Parathyroid adenoma (tissue), 2 donors: ENCODE data around the gene ZNF862.

Source experiments
- H2AFZ ChIP-seq: fragments of 300-600 bp; sonication (generic); one replicate; pipeline ENCODE4 v1.7.0; 2017; ENCODE audit warnings: antibody characterized with exemption, mild to moderate bottlenecking
- H3K27ac ChIP-seq: fragments of 300-600 bp; sonication (generic); one replicate; pipeline ENCODE4 v1.7.0; 2017
- H3K27me3 ChIP-seq: fragments of 300-600 bp; sonication (generic); one replicate; pipeline ENCODE4 v1.7.0; 2017; ENCODE audit warnings: low read length; ENCODE audit not compliant: control insufficient read depth, insufficient read depth
- H3K36me3 ChIP-seq: fragments of 300-600 bp; sonication (generic); one replicate; pipeline ENCODE4 v1.7.0; 2017; ENCODE audit warnings: low read length; ENCODE audit not compliant: control insufficient read depth, insufficient read depth
- H3K4me1 ChIP-seq: fragments of 300-600 bp; sonication (generic); one replicate; pipeline ENCODE4 v1.7.0; 2017; ENCODE audit warnings: control low read depth
- H3K4me2 ChIP-seq: fragments of 300-600 bp; sonication (generic); one replicate; pipeline ENCODE4 v1.7.0; 2017; ENCODE audit warnings: low read length
- H3K4me3 ChIP-seq: fragments of 300-600 bp; sonication (generic); one replicate; pipeline ENCODE4 v1.7.0; 2017; ENCODE audit warnings: low read depth, low read length
- H3K79me2 ChIP-seq: fragments of 300-600 bp; sonication (generic); one replicate; pipeline ENCODE4 v1.7.0; 2017; ENCODE audit warnings: control low read depth
- H3K9ac ChIP-seq: fragments of 300-600 bp; sonication (generic); one replicate; pipeline ENCODE4 v1.7.0; 2017; ENCODE audit warnings: mild to moderate bottlenecking
- H3K9me3 ChIP-seq: fragments of 300-600 bp; sonication (generic); one replicate; pipeline ENCODE4 v1.7.0; 2017; ENCODE audit warnings: low read length; ENCODE audit not compliant: control insufficient read depth
- CTCF ChIP-seq: fragments of 300-600 bp; sonication (generic); IDR thresholded peaks from one replicate; pipeline ENCODE4 v1.7.0; 2017; ENCODE audit warnings: antibody characterized with exemption, mild to moderate bottlenecking
- donor health status: primary hyperparathyroidism.

ZNF862 gene

GRCh38 chr7:149838992-149839408 lies 825 bp downstream of the ZNF862 start:
- peak overlapping the region; percentile 81 for H3K27ac ChIP-seq
- H3K27me3 ChIP-seq = no peaks in the 10 kb centered on the region
- peak overlapping the region; percentile 24 for H3K9ac ChIP-seq
- H3K4me1 ChIP-seq = peaks cover 15% of the 10 kb centered on the region
- peaks cover 3% of the 10 kb centered on the region for H3K79me2 ChIP-seq
- peak overlapping the region; percentile 90 for H3K4me3 ChIP-seq
- peak overlapping the region; percentile 84 for H3K4me2 ChIP-seq
- no peaks in the 10 kb centered on the region for H3K36me3 ChIP-seq
- H2AFZ ChIP-seq = peak overlapping the region; percentile 85
- no peak for TF ChIP-seq CTCF
- no peaks in the 10 kb centered on the region for H3K9me3 ChIP-seq

GRCh38 chr7:149839933-149840332 lies 1.8 kb downstream of the ZNF862 start:
- no peak for TF ChIP-seq CTCF
- Histone ChIP-seq H3K27ac (no peak overlapping the region), H3K79me2 (peaks cover 3% of the 10 kb centered on the region), H3K36me3 (no peaks in the 10 kb centered on the region), H3K4me1 (peaks cover 15% of the 10 kb centered on the region), H3K4me2 (no peak overlapping the region), H3K27me3 (no peaks in the 10 kb centered on the region), H3K9ac (no peak overlapping the region), H3K9me3 (no peaks in the 10 kb centered on the region), H3K4me3 (no peak overlapping the region), H2AFZ (no peak overlapping the region)

- Histone ChIP-seq H3K27ac (no peak overlapping the region), H3K4me2 (no peak overlapping the region), H2AFZ (no peak overlapping the region), H3K9me3 (no peaks in the 10 kb centered on the region), H3K27me3 (no peaks in the 10 kb centered on the region), H3K79me2 (peaks cover 7% of the 10 kb centered on the region), H3K9ac (no peak overlapping the region), H3K36me3 (no peaks in the 10 kb centered on the region), H3K4me3 (no peak overlapping the region), H3K4me1 (peaks cover 12% of the 10 kb centered on the region)
- TF ChIP-seq CTCF = no peak
Measured at GRCh38 chr7:149843566-149843965, 5.4 kb downstream of the ZNF862 start.

- no peak overlapping the region for H3K9ac ChIP-seq
Measured at GRCh38 chr7:149844445-149844844, 6.3 kb downstream of the ZNF862 start.

More at GRCh38 chr7:149844445-149844844, 6.3 kb downstream of the ZNF862 start:
- Histone ChIP-seq H3K4me3 (no peak overlapping the region), H3K27me3 (no peaks in the 10 kb centered on the region), H2AFZ (no peak overlapping the region), H3K9me3 (no peaks in the 10 kb centered on the region), H3K4me2 (no peak overlapping the region), H3K36me3 (no peaks in the 10 kb centered on the region), H3K4me1 (peaks cover 5% of the 10 kb centered on the region), H3K79me2 (peaks cover 4% of the 10 kb centered on the region), H3K27ac (no peak overlapping the region)
- no peak for TF ChIP-seq CTCF
